SH-SY5Y (cell line): ENCODE measurements around the gene ZDHHC22.

Experiments used
- GATA2 ChIP-seq: IDR thresholded peaks from 2 replicates; pipeline ENCODE4 v1.6.1; 2011; ENCODE audit warnings: mild to moderate bottlenecking, low read depth, low read length
- GATA3 ChIP-seq: IDR thresholded peaks from 2 replicates; pipeline ENCODE4 v1.6.1; 2011; ENCODE audit warnings: low read depth, mild to moderate bottlenecking, low read length, moderate library complexity

GRCh38 chr14:77125281-77125801 is 16.2 kb downstream of the ZDHHC22 start:
- no peak for TF ChIP-seq GATA2
- no peak for TF ChIP-seq GATA3
